COLO829 (cell line): ENCODE measurements around the gene PAM16.
"Not testable (repeated sequence)": the region's sequence is repeated elsewhere in the genome, so short reads cannot be mapped to it uniquely, and the experiment has no call there.

Experiments used
- DNase-seq: peaks from one replicate; pipeline ENCODE4 v3.0.0; 2012; ENCODE audit warnings: low spot score

PAM16 gene

GRCh38 chr16:4350787-4351659, at the start of gene PAM16:
TSS of gene PAM16 (minus strand) at chr16:4351321. CDS start at chr16:4351234, 87 bp downstream.
- DNase-seq = peak; percentile 96

GRCh38 chr16:4399001-4399730, 48.0 kb upstream of the PAM16 start:
- no peak for DNase-seq

- no peak for DNase-seq
Measured at GRCh38 chr16:4395055-4395726, 44.1 kb upstream of the PAM16 start.

- DNase-seq = not testable (repeated sequence)
Measured at GRCh38 chr16:4393850-4394249, 42.7 kb upstream of the PAM16 start.

- DNase-seq = no peak
Measured at GRCh38 chr16:4393240-4393600, 42.1 kb upstream of the PAM16 start.

- DNase-seq = no peak
Measured at GRCh38 chr16:4392382-4393239, 41.5 kb upstream of the PAM16 start.

- no peak for DNase-seq
Measured at GRCh38 chr16:4391631-4392381, 40.7 kb upstream of the PAM16 start.

- DNase-seq = no peak
Measured at GRCh38 chr16:4390266-4391260, 39.4 kb upstream of the PAM16 start.

GRCh38 chr16:4389051-4389955, 38.2 kb upstream of the PAM16 start:
- DNase-seq = no peak

- no peak for DNase-seq
Measured at GRCh38 chr16:4388271-4389021, 37.3 kb upstream of the PAM16 start.

GRCh38 chr16:4387781-4388180, 36.7 kb upstream of the PAM16 start:
- no peak for DNase-seq

- DNase-seq = no peak
Measured at GRCh38 chr16:4386951-4387565, 35.9 kb upstream of the PAM16 start.

- no peak for DNase-seq
Measured at GRCh38 chr16:4386451-4386805, 35.3 kb upstream of the PAM16 start.

GRCh38 chr16:4385789-4386450, 34.8 kb upstream of the PAM16 start:
- no peak for DNase-seq

- DNase-seq = no peak
Measured at GRCh38 chr16:4385066-4385788, 34.1 kb upstream of the PAM16 start.

- no peak for DNase-seq
Measured at GRCh38 chr16:4384509-4384942, 33.4 kb upstream of the PAM16 start.
